HG03354 (cell line): Measurements from ENCODE around the gene SPINT2.
A peak's percentile ranks its signal among the peaks of the same experiment; 100 is the strongest.
"Not testable (repeated sequence)": the region's sequence is repeated elsewhere in the genome, so short reads cannot be mapped to it uniquely, and the experiment has no call there.

Experiments used
- ATAC-seq: cut with Tn5 transposase; IDR thresholded peaks from one replicate; pipeline ENCODE4 v1.9.1; 2021; ENCODE audit warnings: mild to moderate bottlenecking; ENCODE audit not compliant: unreplicated experiment, poor library complexity, severe bottlenecking

SPINT2 gene

DNA sequence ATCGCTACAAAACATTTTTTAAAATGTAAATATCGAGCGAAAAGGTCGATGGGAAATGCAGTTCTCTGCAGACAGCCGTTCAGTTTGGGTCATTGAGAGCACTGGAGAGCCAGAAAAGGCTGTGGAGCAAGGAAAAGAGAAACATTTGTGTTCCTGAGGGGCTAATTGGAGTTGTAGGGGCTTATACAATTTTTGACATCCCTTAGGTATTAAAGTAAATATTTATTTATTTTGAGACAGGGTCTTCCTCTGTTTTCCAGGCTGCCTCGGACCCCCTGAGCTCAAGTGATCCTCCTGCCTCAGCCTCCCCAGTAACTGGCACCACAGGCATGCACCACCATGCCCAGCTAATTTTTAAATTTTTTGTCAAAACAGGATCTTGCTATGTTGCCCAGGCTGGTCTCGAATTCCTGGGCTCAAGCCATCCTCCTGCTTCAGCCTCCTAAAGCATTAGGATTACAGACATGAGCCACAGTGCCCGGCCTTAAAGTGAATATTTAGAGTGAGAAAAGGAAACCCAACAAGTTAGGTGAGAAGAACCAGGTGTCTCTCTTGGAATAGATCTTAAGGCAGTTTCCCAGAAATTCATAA, 52.2 kb downstream of the SPINT2 start:
- ATAC-seq, result peak; percentile 26

DNA sequence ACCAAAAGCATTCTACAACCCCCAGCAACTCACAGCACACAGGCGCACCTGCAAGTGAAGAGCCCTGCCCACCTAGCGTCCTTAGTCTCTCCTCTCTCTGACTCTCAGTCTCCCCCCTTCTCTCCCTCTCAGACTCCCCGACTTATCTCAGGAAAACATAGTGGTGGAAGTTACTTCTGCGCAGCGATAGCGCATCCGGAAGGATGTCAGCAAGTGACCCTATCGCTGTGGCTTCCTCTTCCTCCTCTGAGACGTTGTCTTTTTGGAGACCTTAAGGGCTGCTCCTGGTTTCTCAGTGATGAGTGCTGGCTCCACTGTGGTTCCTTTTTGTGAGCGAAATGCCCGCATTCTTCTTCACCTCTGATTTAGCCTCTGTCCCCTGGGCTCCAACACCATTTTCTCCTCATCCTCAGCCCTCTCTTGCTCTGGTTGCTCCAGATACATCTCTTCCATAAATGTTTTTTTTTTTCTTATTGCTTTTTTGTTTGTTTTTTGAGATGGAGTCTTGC, 52.8 kb downstream of the SPINT2 start:
- no peak for ATAC-seq

DNA sequence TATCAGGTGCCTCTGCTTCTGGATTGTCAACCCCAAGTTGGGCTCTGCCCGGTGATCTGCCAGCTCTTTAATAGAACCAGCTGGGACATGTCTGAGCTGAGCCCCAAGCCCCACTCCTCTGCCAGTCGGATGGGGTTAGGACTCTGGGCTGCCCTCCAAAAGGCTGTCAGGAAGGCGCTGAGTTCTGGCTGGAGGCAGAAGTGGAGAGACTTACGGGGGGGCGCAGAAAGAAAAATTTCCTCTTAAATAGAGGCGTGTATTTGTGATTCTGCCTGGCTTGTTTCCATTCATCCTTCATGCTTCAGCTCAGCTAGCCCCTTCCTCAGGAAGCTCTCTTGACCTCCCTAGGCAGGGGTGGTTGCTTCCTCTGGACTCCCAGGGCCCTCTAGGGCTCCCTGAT, 54.3 kb downstream of the SPINT2 start:
- ATAC-seq, result no peak

DNA sequence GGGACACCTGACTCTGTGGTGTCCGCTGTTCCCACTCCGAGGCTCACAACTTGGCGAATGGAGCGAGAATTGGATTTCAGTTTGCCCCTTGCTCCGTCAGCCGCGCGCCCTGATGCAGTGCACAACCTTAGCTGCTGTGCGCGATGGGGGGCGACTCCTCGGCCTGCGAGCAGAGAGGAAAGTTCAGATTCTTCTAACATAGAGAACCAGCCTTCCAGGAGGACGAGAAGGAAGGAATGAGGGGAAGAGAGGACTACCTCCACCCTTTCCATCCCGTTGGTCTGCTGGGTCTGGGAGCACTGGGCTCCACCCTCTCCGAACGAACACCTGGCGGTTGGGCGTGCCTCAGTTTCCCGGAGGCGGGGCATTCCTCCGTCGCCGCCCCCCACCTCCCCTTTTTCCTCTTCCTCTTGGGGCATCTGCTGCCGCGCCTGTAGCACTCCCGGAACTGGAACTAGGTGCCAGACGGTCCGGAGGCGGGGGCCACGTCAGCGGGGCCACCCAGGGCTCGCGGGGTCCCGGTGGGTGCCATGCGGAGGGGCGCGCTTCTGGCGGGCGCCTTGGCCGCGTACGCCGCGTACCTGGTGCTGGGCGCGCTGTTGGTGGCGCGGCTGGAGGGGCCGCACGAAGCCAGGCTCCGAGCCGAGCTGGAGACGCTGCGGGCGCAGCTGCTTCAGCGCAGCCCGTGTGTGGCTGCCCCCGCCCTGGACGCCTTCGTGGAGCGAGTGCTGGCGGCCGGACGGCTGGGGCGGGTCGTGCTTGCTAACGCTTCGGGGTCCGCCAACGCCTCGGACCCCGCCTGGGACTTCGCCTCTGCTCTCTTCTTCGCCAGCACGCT, 55.3 kb downstream of the SPINT2 start, which contains the start of gene KCNK6:
KCNK6 (plus strand) TSS at position 425 of the 838 bp plus-strand sequence; CDS start at position 531, 106 bp downstream.
- ATAC-seq, result no peak

DNA sequence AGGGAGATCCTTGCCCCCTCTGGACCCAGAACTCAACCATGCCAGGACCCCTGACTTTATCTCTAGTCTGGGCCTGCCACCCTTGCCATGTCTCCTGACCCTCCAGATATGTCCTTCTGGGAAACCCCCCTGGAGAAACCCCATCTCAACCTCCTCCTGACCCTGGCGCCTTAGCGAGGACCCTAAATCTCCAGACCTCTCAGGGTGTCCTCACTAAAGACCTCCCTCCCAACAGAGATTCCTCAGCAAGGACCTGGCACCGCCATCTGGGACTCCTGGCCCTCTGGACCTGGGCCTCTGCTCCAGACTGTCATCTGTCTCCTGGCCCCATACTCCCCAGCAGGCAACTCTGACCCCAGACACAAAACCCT, 56.6 kb downstream of the SPINT2 start:
- ATAC-seq, result no peak

DNA sequence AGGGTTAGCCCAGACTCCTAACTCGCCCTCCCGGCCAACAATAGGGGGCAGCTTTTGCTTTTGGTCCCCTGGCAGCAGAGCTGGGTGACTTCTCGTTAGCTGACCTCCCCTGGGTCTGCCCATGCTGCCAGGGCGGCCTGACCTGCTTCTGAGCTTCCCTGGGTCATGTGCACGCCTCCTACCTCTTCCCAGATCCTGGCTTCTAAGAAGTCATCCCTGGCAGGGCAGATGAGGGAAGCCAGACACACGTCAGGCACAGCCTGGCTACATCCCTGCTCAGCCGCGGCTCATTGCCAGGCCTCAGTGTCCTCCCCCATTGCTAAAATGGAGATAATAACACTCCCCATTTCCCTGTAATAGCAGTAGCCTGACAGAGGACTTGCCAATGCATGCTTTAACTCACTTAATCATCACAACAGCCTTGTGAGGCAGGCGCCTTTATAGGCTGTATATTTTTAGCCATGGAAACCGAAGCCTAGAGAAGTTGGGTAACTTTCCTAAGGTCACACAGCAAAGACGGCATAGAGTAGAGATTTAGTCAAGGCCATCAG, 57.3 kb downstream of the SPINT2 start:
- no peak for ATAC-seq

DNA sequence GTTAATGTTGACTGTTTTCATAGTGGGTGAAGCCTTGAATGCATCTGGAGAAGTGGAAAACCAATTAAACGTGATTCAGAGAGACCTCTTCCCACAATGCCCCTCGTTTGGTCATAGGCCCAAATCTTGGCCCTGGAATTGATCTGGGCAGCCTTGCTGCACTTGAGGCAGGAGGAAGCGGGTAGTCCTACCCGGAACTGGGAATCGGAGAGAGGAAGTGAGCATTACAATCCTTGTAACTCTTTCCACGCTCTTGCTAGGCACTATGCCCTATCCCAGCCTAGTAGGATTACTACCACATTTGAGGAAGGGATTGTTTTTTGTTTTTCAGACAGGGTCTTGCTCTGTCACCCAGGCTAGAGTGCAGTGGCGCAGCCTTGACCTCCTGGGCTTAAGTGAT, 58.9 kb downstream of the SPINT2 start:
- ATAC-seq, result no peak

DNA sequence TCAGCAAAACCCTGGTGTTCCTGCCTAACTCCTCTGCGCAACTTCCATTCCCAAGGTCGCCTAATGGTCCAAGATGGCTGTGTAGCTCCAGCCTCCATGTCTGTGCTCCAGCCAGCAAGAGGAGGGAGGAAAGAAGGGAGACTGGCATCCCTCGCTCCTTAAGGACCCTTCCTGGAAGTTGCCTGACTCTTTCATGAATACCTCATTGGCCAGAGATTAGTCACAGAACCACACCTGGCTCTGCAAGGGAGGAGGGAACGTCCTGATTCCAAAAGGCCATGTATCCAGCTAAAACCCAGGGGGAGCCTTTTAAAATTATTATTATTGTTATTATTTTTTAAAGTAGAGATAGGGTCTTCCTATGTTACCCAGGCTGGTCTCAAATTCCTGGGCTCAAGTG, 60.1 kb downstream of the SPINT2 start:
- no peak for ATAC-seq

DNA sequence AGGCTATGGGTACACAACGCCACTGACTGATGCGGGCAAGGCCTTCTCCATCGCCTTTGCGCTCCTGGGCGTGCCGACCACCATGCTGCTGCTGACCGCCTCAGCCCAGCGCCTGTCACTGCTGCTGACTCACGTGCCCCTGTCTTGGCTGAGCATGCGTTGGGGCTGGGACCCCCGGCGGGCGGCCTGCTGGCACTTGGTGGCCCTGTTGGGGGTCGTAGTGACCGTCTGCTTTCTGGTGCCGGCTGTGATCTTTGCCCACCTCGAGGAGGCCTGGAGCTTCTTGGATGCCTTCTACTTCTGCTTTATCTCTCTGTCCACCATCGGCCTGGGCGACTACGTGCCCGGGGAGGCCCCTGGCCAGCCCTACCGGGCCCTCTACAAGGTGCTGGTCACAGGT, 62.2 kb downstream of the SPINT2 start:
- ATAC-seq, result no peak

DNA sequence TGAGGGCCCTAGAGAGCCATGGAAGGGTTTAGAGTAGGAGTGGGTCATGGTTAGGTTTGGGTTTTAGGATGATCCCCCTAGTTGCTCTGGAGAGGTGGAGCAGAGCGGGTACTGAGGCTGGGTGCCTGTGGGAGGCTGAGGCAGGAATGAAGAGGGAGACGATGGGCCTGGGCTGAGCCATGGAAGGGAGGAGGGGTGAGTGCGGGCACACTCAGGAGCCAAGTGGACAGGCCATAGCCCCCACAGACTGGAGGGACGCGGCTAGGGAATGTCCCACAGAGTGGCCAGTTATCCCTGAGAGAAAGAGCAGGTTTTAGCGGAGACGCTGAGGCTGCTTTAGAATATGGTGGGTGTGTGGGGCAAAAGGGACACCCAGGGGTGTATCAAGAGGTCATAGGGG, 65.3 kb downstream of the SPINT2 start:
- no peak for ATAC-seq

DNA sequence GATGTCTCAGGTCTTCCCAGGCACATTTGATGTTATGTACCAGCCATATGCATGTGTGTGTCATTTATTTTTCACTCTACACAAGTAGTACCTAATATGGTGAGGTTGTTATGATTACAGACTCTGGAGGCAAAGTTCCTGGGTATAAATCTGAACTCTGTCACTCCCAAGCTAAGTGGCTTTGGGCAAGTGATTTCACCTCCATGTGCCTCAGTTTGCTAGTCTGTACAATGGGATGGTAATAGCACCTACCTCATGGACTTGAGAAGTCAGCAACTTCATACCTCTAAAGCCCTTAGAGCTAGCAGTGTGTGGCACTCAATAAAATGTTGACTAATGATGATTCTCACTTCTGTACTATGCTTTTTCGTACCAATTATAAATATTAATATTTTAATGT, 67.4 kb downstream of the SPINT2 start:
- ATAC-seq, result no peak

DNA sequence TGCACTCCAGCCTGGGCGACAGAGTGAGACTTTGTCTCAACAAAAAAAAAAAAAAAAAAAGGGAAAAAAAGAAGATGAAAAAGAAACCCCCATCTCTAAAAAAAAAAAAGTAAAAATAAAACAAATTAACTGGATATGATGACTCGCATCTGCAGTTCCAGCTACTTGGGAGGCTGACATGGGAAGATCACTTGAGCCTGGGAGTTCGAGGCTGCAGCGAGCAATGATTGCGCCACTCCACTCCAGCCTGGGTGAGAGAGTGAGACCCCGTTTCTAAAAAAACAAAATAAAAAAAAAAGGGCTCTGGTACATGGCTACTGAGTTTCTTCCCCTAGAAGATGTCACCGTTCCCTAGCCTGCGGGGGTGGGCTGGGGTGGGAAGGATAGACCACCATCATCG, 68.9 kb downstream of the SPINT2 start:
- no peak for ATAC-seq

DNA sequence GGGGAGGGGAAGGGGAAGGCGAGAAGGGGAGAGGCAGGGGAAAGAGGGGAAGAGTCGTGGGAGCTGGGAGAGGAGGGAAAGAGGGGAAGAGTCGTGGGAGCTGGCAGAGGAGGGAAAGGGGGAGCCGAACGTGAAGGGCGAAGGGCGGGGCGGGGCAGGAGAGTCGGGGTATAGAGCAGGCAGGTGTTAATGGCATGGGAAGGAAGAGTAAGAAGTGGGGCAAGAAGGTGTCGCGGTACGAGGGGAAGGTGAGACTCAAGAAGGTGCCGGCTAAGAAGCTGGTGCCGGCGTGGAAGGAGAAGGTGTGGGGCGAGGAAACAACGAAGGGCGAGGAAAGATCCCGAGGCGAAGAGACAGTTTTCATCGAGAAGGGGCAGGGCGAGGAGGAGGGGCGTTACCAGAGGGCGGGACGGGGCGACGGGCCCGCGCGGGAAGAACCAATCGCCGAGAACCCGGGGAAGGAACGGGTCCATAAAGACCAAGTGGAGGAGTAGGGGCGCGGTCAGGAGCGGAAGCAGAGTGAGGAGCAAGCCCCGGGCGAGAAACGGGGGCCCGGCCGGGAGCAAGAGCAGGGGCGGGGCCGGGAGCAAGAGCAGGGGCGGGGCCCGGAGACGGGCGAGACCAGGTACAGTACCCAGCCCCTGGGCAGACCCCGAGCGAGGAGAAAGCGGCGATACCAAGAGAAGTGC, 71.7 kb downstream of the SPINT2 start:
- ATAC-seq, result peak; percentile 67

DNA sequence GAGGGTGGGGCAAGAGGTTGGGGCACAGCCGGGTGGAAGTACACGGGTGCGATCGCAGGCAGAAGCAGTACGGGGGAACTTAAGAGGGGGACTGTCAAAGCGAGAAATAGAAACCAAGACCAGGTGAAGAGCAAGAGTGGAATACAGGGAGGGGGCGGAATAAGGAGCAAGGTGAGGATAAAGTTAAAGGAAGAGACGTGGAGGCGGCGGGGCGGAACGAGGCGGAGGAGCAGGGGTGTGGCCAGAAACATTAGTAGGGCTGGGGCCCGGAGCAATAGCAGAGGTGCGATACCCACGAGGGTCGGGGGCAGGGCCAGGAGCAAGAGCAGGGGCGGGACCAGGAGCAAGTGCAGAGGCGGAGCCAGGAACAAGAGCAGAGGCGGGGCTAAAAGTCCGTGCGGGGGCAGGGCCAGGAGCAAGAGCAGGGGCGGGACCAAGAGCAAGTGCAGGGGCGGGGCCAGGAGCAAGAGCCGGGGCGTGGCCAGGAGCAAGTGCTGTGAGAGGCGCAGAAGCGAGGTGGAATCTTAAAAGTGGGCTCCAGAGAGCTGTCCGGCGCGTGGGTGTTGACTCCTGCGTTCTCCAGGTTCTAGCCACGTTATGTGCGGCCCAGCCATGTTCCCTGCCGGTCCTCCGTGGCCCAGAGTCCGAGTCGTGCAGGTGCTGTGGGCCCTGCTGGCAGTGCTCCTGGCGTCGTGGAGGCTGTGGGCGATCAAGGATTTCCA, 72.4 kb downstream of the SPINT2 start:
- ATAC-seq, result peak; percentile 59

DNA sequence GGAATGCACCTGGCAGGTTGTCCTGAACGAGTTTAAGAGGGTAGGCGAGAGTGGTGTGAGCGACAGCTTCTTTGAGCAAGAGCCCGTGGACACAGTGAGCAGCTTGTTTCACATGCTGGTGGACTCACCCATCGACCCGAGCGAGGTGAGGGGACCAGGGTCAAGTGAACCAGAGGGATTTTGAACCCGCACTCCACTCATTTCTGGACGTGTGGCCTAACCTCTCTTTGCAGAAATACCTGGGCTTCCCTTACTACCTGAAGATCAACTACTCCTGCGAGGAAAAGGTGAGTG, 72.9 kb downstream of the SPINT2 start:
- ATAC-seq, result no peak

DNA sequence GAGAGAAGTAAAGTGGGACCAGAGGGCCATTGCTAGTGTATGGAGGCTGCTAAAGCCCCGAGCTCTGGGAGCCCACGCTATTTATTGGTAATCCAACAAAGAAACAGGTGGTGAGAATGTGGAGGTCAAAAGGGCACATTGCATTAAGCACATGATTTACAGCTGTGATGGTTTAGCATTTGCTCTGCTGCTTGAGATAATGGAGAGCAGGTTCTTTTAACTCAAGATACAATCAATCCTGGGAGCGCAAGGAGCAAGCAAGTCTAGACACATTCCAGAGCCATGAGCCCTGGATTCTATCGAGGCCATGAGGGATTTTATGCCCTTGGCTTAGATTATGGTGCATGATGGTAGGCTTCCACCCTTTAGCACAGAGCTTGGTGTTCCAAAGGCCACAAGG, 74.6 kb downstream of the SPINT2 start:
- not testable (repeated sequence) for ATAC-seq

DNA sequence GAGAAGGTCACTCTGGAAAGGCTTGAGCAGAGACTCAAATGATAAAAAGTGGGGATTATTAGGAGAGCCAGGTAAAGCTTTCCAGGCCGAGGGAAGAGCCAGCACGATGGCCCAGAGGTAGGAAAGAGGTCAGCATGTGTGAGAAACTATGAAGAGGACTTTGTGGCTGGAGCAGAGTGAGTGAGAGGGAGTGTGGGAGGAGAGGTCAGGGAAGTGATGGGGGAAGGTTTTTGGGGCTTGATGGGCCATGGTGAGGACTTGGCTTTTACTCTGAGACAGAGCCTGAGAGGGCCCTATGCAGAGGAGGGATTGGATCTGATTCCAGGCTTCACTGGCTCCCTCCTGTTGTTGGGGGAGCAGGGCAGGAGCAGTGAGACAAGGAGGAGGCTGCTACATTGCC, 76.6 kb downstream of the SPINT2 start:
- no peak for ATAC-seq
